ENCODE data around the gene LRRN3. TPM values are rescaled to one million over a fixed set of nuclear protein-coding genes. Genes with fewer than 3 reads are reported as not detected.

The LRRN3 gene
- total RNA-seq, 5 donors from 2014 or later (not counting 1 experiment from before 2014, with no cell fraction given) = 18.5 to 106 (median 52.3) TPM

GRCh38 chr7:111103678-111104274 lies 12.8 kb downstream of the LRRN3 start:
- H3K4me3 Mint-ChIP-seq = no peak overlapping the region
- no peak for ATAC-seq (replicated peaks in 1 of 4)

GRCh38 chr7:111104710-111105109 lies 13.8 kb downstream of the LRRN3 start:
- Histone ChIP-seq H3K27ac (ENCODE audit: low read length) (no peak overlapping the region), H3K4me3 (ENCODE audit: control insufficient read depth in 1 of 2, extremely low read depth in 1 of 2, low read length in 1 of 2) (no peak overlapping the region), H3K36me3 (ENCODE audit: control insufficient read depth in 2 of 2, extremely low read depth in 1 of 2, insufficient read depth in 1 of 2, low read length in 1 of 2) (peaks cover 1 to 3% of the 10 kb centered on the region in 2 donors), H3K9me3 (no peaks in the 10 kb centered on the region), H3K27me3 (replicated peaks in 1 of 2; ENCODE audit: control insufficient read depth in 2 of 2, extremely low read depth in 1 of 2, insufficient read depth in 2 of 2, low read length in 1 of 2) (no peaks in the 10 kb centered on the region), H3K4me1 (ENCODE audit: control insufficient read depth in 1 of 2, extremely low read depth in 1 of 2, insufficient read depth in 2 of 2, low read length in 2 of 2) (peaks cover 0 to 58% of the 10 kb centered on the region in 2 experiments)
- 90% methylated on average over 2 of the region's 3 CpGs for WGBS (ENCODE audit: insufficient coverage)
- Mint-ChIP-seq H3K9me3 (no peaks in the 10 kb centered on the region), H3K27ac (peak overlapping the region in 1 of 2 donors; percentile 4), H3K36me3 (peaks cover 30% of the 10 kb centered on the region), H3K4me3 (no peak overlapping the region), H3K27me3 (no peaks in the 10 kb centered on the region), H3K4me1 (peaks cover 40 to 56% (median 48%) of the 10 kb centered on the region in 3 donors)
- no peak for DNase-seq
- no peak for ATAC-seq (replicated peaks in 1 of 4)
- ChIA-PET POLR2A (no interaction called here), CTCF (interaction anchor here in 1 of 2 donors (0.6 kb wide), 1 partner anchor 10 kb away, joined by 3 read pairs; no protein-coding TSS in a partner anchor)

More at GRCh38 chr7:111103678-111104274, 12.8 kb downstream of the LRRN3 start:
- ChIA-PET POLR2A (no interaction called here), CTCF (no interaction called here)
- H3K4me1 Mint-ChIP-seq = peaks cover 42 to 59% (median 51%) of the 10 kb centered on the region in 3 donors
- Histone ChIP-seq H3K4me3 (ENCODE audit: control insufficient read depth in 1 of 2, extremely low read depth in 1 of 2, low read length in 1 of 2) (no peak overlapping the region), H3K27ac (ENCODE audit: low read length) (no peak overlapping the region), H3K36me3 (ENCODE audit: control insufficient read depth in 2 of 2, extremely low read depth in 1 of 2, insufficient read depth in 1 of 2, low read length in 1 of 2) (peaks cover 0 to 4% of the 10 kb centered on the region in 2 donors), H3K27me3 (replicated peaks in 1 of 2; ENCODE audit: control insufficient read depth in 2 of 2, extremely low read depth in 1 of 2, insufficient read depth in 2 of 2, low read length in 1 of 2) (no peaks in the 10 kb centered on the region), H3K9me3 (no peaks in the 10 kb centered on the region), H3K4me1 (ENCODE audit: control insufficient read depth in 1 of 2, extremely low read depth in 1 of 2, insufficient read depth in 2 of 2, low read length in 2 of 2) (peaks cover 0 to 68% of the 10 kb centered on the region in 2 experiments)
- H3K27ac Mint-ChIP-seq = peak overlapping the region in 1 of 2 donors; percentile 30
- no peak for DNase-seq
- WGBS (ENCODE audit: insufficient coverage) = no CpG with 5 or more reads among the region's 4 CpGs
- no peaks in the 10 kb centered on the region for H3K27me3 Mint-ChIP-seq
- peaks cover 23% of the 10 kb centered on the region for H3K36me3 Mint-ChIP-seq
- H3K9me3 Mint-ChIP-seq = no peaks in the 10 kb centered on the region

GRCh38 chr7:111105269-111105668 lies 14.3 kb downstream of the LRRN3 start:
- Histone ChIP-seq H3K36me3 (ENCODE audit: control insufficient read depth in 2 of 2, extremely low read depth in 1 of 2, insufficient read depth in 1 of 2, low read length in 1 of 2) (peaks cover 0 to 2% of the 10 kb centered on the region in 2 donors), H3K9me3 (no peaks in the 10 kb centered on the region), H3K4me3 (ENCODE audit: control insufficient read depth in 1 of 2, extremely low read depth in 1 of 2, low read length in 1 of 2) (no peak overlapping the region), H3K27ac (ENCODE audit: low read length) (no peak overlapping the region), H3K4me1 (ENCODE audit: control insufficient read depth in 1 of 2, extremely low read depth in 1 of 2, insufficient read depth in 2 of 2, low read length in 2 of 2) (peaks cover 0 to 54% of the 10 kb centered on the region in 2 experiments), H3K27me3 (replicated peaks in 1 of 2; ENCODE audit: control insufficient read depth in 2 of 2, extremely low read depth in 1 of 2, insufficient read depth in 2 of 2, low read length in 1 of 2) (no peaks in the 10 kb centered on the region)
- POLR2A ChIA-PET = interaction anchor here in 1 of 2 donors (0.7 kb wide), 1 partner anchor 15 kb away, joined by 3 read pairs; no protein-coding TSS in a partner anchor
- ATAC-seq (replicated peaks in 1 of 4) (no peak), DNase-seq (no peak)
- Mint-ChIP-seq H3K4me3 (no peak overlapping the region), H3K27me3 (no peaks in the 10 kb centered on the region), H3K36me3 (peaks cover 31% of the 10 kb centered on the region), H3K9me3 (no peaks in the 10 kb centered on the region), H3K27ac (no peak overlapping the region), H3K4me1 (peaks cover 40 to 52% (median 48%) of the 10 kb centered on the region in 3 donors)
- WGBS (ENCODE audit: insufficient coverage) = 95% methylated on average over 2 of the region's 3 CpGs
- CTCF ChIA-PET = interaction anchor here in 1 of 2 donors (0.7 kb wide), 1 partner anchor 14 kb away, joined by 3 read pairs; the partner anchor contains the start of gene LRRN3

- no CpG with 5 or more reads among the region's 1 CpG for WGBS (ENCODE audit: insufficient coverage)
- POLR2A ChIA-PET = no interaction called here
- peaks cover 34 to 55% (median 51%) of the 10 kb centered on the region in 3 donors for H3K4me1 Mint-ChIP-seq
These were observed 16.7 kb downstream of the LRRN3 start for GRCh38 chr7:111107579-111107978.

GRCh38 chr7:111108000-111108399 lies 17.1 kb downstream of the LRRN3 start:
- Mint-ChIP-seq H3K4me3 (no peak overlapping the region), H3K36me3 (peaks cover 37% of the 10 kb centered on the region), H3K4me1 (peaks cover 35 to 58% (median 53%) of the 10 kb centered on the region in 3 donors), H3K27ac (no peak overlapping the region), H3K9me3 (no peaks in the 10 kb centered on the region), H3K27me3 (no peaks in the 10 kb centered on the region)
- ATAC-seq (replicated peaks in 1 of 4) = no peak
- no peaks in the 10 kb centered on the region for H3K27me3 ChIP-seq (replicated peaks in 1 of 2; ENCODE audit: control insufficient read depth in 2 of 2, extremely low read depth in 1 of 2, insufficient read depth in 2 of 2, low read length in 1 of 2)
- H3K4me1 ChIP-seq (ENCODE audit: control insufficient read depth in 1 of 2, extremely low read depth in 1 of 2, insufficient read depth in 2 of 2, low read length in 2 of 2) = peaks cover 0 to 31% of the 10 kb centered on the region in 2 experiments
- ChIA-PET CTCF (interaction anchor here (0.6 to 0.7 kb wide), 2 partner anchors 9 kb away, joined by 3 read pairs; no protein-coding TSS in a partner anchor), POLR2A (no interaction called here)
- no peak overlapping the region for H3K4me3 ChIP-seq (ENCODE audit: control insufficient read depth in 1 of 2, extremely low read depth in 1 of 2, low read length in 1 of 2)
- H3K9me3 ChIP-seq = no peaks in the 10 kb centered on the region
- no CpG with 5 or more reads among the region's 1 CpG for WGBS (ENCODE audit: insufficient coverage)
- peaks cover 0 to 2% of the 10 kb centered on the region in 2 donors for H3K36me3 ChIP-seq (ENCODE audit: control insufficient read depth in 2 of 2, extremely low read depth in 1 of 2, insufficient read depth in 1 of 2, low read length in 1 of 2)
- DNase-seq = no peak
- no peak overlapping the region for H3K27ac ChIP-seq (ENCODE audit: low read length)

More at GRCh38 chr7:111107579-111107978, 16.7 kb downstream of the LRRN3 start:
- H3K27ac Mint-ChIP-seq = no peak overlapping the region
- peaks cover 0 to 2% of the 10 kb centered on the region in 2 donors for H3K36me3 ChIP-seq (ENCODE audit: control insufficient read depth in 2 of 2, extremely low read depth in 1 of 2, insufficient read depth in 1 of 2, low read length in 1 of 2)
- H3K36me3 Mint-ChIP-seq = peaks cover 37% of the 10 kb centered on the region
- ATAC-seq (replicated peaks in 1 of 4) (no peak), DNase-seq (no peak)
- no peak overlapping the region for H3K4me3 ChIP-seq (ENCODE audit: control insufficient read depth in 1 of 2, extremely low read depth in 1 of 2, low read length in 1 of 2)
- H3K27ac ChIP-seq (ENCODE audit: low read length) = no peak overlapping the region
- no peak overlapping the region for H3K4me3 Mint-ChIP-seq
- H3K9me3 ChIP-seq = no peaks in the 10 kb centered on the region
- CTCF ChIA-PET = interaction anchor here (0.6 to 0.7 kb wide), 2 partner anchors 8 kb away, joined by 3 read pairs; no protein-coding TSS in a partner anchor
- no peaks in the 10 kb centered on the region for H3K27me3 ChIP-seq (replicated peaks in 1 of 2; ENCODE audit: control insufficient read depth in 2 of 2, extremely low read depth in 1 of 2, insufficient read depth in 2 of 2, low read length in 1 of 2)
- H3K9me3 Mint-ChIP-seq = no peaks in the 10 kb centered on the region
- no peaks in the 10 kb centered on the region for H3K27me3 Mint-ChIP-seq
- H3K4me1 ChIP-seq (ENCODE audit: control insufficient read depth in 1 of 2, extremely low read depth in 1 of 2, insufficient read depth in 2 of 2, low read length in 2 of 2) = peaks cover 0 to 34% of the 10 kb centered on the region in 2 experiments

GRCh38 chr7:111108496-111108895 lies 17.6 kb downstream of the LRRN3 start:
- H3K27ac Mint-ChIP-seq = no peak overlapping the region
- Histone ChIP-seq H3K4me3 (ENCODE audit: control insufficient read depth in 1 of 2, extremely low read depth in 1 of 2, low read length in 1 of 2) (no peak overlapping the region), H3K27ac (ENCODE audit: low read length) (no peak overlapping the region), H3K9me3 (no peaks in the 10 kb centered on the region), H3K4me1 (ENCODE audit: control insufficient read depth in 1 of 2, extremely low read depth in 1 of 2, insufficient read depth in 2 of 2, low read length in 2 of 2) (peaks cover 0 to 27% of the 10 kb centered on the region in 2 experiments), H3K36me3 (ENCODE audit: control insufficient read depth in 2 of 2, extremely low read depth in 1 of 2, insufficient read depth in 1 of 2, low read length in 1 of 2) (peaks cover 0 to 2% of the 10 kb centered on the region in 2 donors), H3K27me3 (replicated peaks in 1 of 2; ENCODE audit: control insufficient read depth in 2 of 2, extremely low read depth in 1 of 2, insufficient read depth in 2 of 2, low read length in 1 of 2) (no peaks in the 10 kb centered on the region)
- ChIA-PET CTCF (no interaction called here), POLR2A (interaction anchor here in 1 of 2 donors (0.6 kb wide), 1 partner anchor 1437 kb away, joined by 6 read pairs; no protein-coding TSS in a partner anchor)
- H3K9me3 Mint-ChIP-seq = no peaks in the 10 kb centered on the region
- no CpG with 5 or more reads among the region's 3 CpGs for WGBS (ENCODE audit: insufficient coverage)
- no peak for ATAC-seq (replicated peaks in 1 of 4)
- peaks cover 34 to 58% (median 51%) of the 10 kb centered on the region in 3 donors for H3K4me1 Mint-ChIP-seq
- H3K27me3 Mint-ChIP-seq = no peaks in the 10 kb centered on the region
- no peak overlapping the region for H3K4me3 Mint-ChIP-seq
- H3K36me3 Mint-ChIP-seq = peaks cover 37% of the 10 kb centered on the region
- no peak for DNase-seq
